Measurements from ENCODE around the gene MMP17.

GRCh38 chr12:131865180-131865875 is 37.1 kb downstream of the MMP17 start:
- TF ChIP-seq CTCF (IDR thresholded peaks at IDR 0.05) (no peak), POLR2A (IDR thresholded peaks at IDR 0.05) (no peak), EP300 (IDR thresholded peaks at IDR 0.05) (no peak)
